Fibroblast of lung (primary cell): ENCODE measurements around the gene ADAP1. TPM values are rescaled to one million over a fixed set of nuclear protein-coding genes. Genes with fewer than 3 reads are reported as not detected.

Experiments
- DNase-seq, 2 donors: peaks; one replicate each; pipeline versions ENCODE4 v3.0.0 to v3.0.0-alpha.2; 2010; ENCODE audit warnings: low read depth in 2 of 2
- H2AFZ ChIP-seq: 2 replicates; pipeline ENCODE4 v1.5.1; 2012; ENCODE audit warnings: low read length, control low read depth, inconsistent platforms
- H3K27ac ChIP-seq: 2 replicates; pipeline ENCODE4 v1.5.1; 2011; ENCODE audit warnings: low read length, control low read depth; ENCODE audit not compliant: insufficient read depth
- H3K27me3 ChIP-seq: 2 replicates; pipeline ENCODE4 v1.5.1; 2011; ENCODE audit warnings: mild to moderate bottlenecking, low read length; ENCODE audit not compliant: control insufficient read depth, insufficient read depth
- H3K36me3 ChIP-seq: 2 replicates; pipeline ENCODE4 v1.5.1; 2011; ENCODE audit warnings: low read length; ENCODE audit not compliant: control insufficient read depth, insufficient read depth
- H3K4me1 ChIP-seq: 2 replicates; pipeline ENCODE4 v1.5.1; 2011; ENCODE audit warnings: low read length; ENCODE audit not compliant: control insufficient read depth, insufficient read depth; ENCODE audit errors: extremely low read depth
- H3K4me2 ChIP-seq: 2 replicates; pipeline ENCODE4 v1.5.1; 2011; ENCODE audit warnings: low read length, control low read depth; ENCODE audit not compliant: insufficient read depth; ENCODE audit errors: extremely low read depth
- H3K4me3 ChIP-seq, 4 experiments: fragments of 200-600 bp in 1 of 4; sonication (generic) in 1 of 4; replicated peaks in 1 of 4; 2 replicates each; pipeline ENCODE4 v1.5.1; 2011 to 2016; ENCODE audit warnings: low read length in 4 of 4, low read depth in 3 of 4, mild to moderate bottlenecking in 3 of 4, control low read depth in 2 of 4, inconsistent platforms in 1 of 4, mixed read lengths in 1 of 4; ENCODE audit not compliant: insufficient read depth in 1 of 4; ENCODE audit errors: control extremely low read depth in 1 of 4
- H3K79me2 ChIP-seq: 2 replicates; pipeline ENCODE4 v1.5.1; 2012; ENCODE audit warnings: mild to moderate bottlenecking, low read length, inconsistent platforms; ENCODE audit not compliant: control insufficient read depth, insufficient read depth
- H3K9ac ChIP-seq: 2 replicates; pipeline ENCODE4 v1.5.1; 2011; ENCODE audit warnings: mild to moderate bottlenecking, low read length, control low read depth; ENCODE audit not compliant: insufficient read depth
- H3K9me3 ChIP-seq: 2 replicates; pipeline ENCODE4 v1.5.1; 2012; ENCODE audit warnings: low read depth, low read length; ENCODE audit not compliant: control insufficient read depth, insufficient read depth
- H4K20me1 ChIP-seq: 2 replicates; pipeline ENCODE4 v1.5.1; 2011; ENCODE audit warnings: low read length; ENCODE audit not compliant: control insufficient read depth, insufficient read depth; ENCODE audit errors: extremely low read depth
- EZH2 ChIP-seq: IDR thresholded peaks from 2 replicates; pipeline ENCODE4 v1.5.1; 2012; ENCODE audit warnings: low read length, control low read depth, mild to moderate bottlenecking; ENCODE audit errors: missing control alignments
- polyA plus RNA-seq, 2 donors: library from polyadenylated mRNA; depleted of rRNA in 1 of 2; stranded (reverse) in 1 of 2; unstranded in 1 of 2; fragments of >200 nt; gene quantifications; 2 replicates each; pipeline ENCODE4 v1.2.1, GENCODE V29; 2011 to 2012; ENCODE audit warnings: missing spikeins in 1 of 2
- total RNA-seq: library from RNA; depleted of rRNA; stranded (reverse); fragments of >200 nt; gene quantifications from 2 replicates; pipeline ENCODE4 v1.2.1, GENCODE V29; 2014
- TF ChIP-seq, protein P1 (sequence below), 2 donors: IDR thresholded peaks in 1 of 2; conservative IDR thresholded peaks in 1 of 2; 1 replicate in 1 of 2; 2 replicates in 1 of 2; pipeline ENCODE4 v1.5.1; 2011 to 2012; ENCODE audit warnings: low read length in 2 of 2, control low read depth in 1 of 2, inconsistent platforms in 1 of 2, low read depth in 1 of 2, mild to moderate bottlenecking in 1 of 2

ADAP1 gene
- total and polyA plus RNA-seq, 2 donors (not counting 1 experiment from before 2014, with no cell fraction given), result 1.1 to 2.3 TPM

GRCh38 chr7:881441-882234, 72.8 kb downstream of the ADAP1 start:
- no peaks in the 10 kb centered on the region for H3K4me1 ChIP-seq
- H3K79me2 ChIP-seq, result peaks cover 84% of the 10 kb centered on the region
- no peaks in the 10 kb centered on the region for H3K27me3 ChIP-seq
- no peak overlapping the region for H3K27ac ChIP-seq
- no peaks in the 10 kb centered on the region for H4K20me1 ChIP-seq
- no peak overlapping the region for H3K4me2 ChIP-seq
- H3K4me3 ChIP-seq, result no peak overlapping the region
- no peak for TF ChIP-seq EZH2
- TF ChIP-seq, protein P1, sequence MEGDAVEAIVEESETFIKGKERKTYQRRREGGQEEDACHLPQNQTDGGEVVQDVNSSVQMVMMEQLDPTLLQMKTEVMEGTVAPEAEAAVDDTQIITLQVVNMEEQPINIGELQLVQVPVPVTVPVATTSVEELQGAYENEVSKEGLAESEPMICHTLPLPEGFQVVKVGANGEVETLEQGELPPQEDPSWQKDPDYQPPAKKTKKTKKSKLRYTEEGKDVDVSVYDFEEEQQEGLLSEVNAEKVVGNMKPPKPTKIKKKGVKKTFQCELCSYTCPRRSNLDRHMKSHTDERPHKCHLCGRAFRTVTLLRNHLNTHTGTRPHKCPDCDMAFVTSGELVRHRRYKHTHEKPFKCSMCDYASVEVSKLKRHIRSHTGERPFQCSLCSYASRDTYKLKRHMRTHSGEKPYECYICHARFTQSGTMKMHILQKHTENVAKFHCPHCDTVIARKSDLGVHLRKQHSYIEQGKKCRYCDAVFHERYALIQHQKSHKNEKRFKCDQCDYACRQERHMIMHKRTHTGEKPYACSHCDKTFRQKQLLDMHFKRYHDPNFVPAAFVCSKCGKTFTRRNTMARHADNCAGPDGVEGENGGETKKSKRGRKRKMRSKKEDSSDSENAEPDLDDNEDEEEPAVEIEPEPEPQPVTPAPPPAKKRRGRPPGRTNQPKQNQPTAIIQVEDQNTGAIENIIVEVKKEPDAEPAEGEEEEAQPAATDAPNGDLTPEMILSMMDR (conservative IDR thresholded peaks at IDR 0.05 in 1 of 2, IDR thresholded peaks at IDR 0.05 in 1 of 2; ENCODE audit: low read depth in 1 of 2, low read length in 2 of 2), result no peak
- no peak overlapping the region for H2AFZ ChIP-seq
- no peak for DNase-seq
- no peak overlapping the region for H3K9ac ChIP-seq
- H3K36me3 ChIP-seq, result peaks cover 7% of the 10 kb centered on the region
- H3K9me3 ChIP-seq, result no peaks in the 10 kb centered on the region

GRCh38 chr7:880450-880849, 74.0 kb downstream of the ADAP1 start:
- no peak for DNase-seq
- Histone ChIP-seq H3K9me3 (no peaks in the 10 kb centered on the region), H3K9ac (no peak overlapping the region), H3K4me3 (no peak overlapping the region), H2AFZ (no peak overlapping the region), H3K27ac (no peak overlapping the region), H3K36me3 (peaks cover 9% of the 10 kb centered on the region), H4K20me1 (no peaks in the 10 kb centered on the region), H3K27me3 (no peaks in the 10 kb centered on the region), H3K4me1 (no peaks in the 10 kb centered on the region), H3K79me2 (peaks cover 74% of the 10 kb centered on the region), H3K4me2 (no peak overlapping the region)
- TF ChIP-seq EZH2, result no peak
- TF ChIP-seq, protein P1 (conservative IDR thresholded peaks at IDR 0.05 in 1 of 2, IDR thresholded peaks at IDR 0.05 in 1 of 2; ENCODE audit: low read depth in 1 of 2, low read length in 2 of 2), result no peak

DNA sequence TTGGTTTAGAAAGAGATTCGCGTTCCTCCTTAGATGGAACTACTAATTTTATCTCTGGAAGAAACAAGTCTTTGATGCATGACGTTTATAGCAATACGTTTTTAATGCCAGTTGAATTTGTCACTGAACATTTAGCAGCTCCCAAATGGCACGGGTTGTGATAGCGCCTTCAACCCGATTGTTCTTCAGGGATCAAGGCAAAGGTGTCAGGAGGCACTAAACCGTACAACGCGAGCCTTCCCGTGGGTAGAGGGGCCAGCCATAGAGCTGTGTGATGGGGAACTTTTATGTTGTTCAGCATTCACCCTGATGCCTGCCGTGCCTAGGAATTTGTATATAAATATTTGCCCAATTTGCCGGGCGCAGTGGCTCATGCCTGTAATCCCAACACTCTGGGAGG, 74.8 kb downstream of the ADAP1 start:
- Histone ChIP-seq H3K27ac (no peak overlapping the region), H2AFZ (no peak overlapping the region), H3K27me3 (no peaks in the 10 kb centered on the region), H3K9me3 (no peaks in the 10 kb centered on the region), H3K36me3 (peaks cover 10% of the 10 kb centered on the region), H4K20me1 (no peaks in the 10 kb centered on the region), H3K9ac (no peak overlapping the region), H3K4me3 (no peak overlapping the region), H3K4me2 (no peak overlapping the region), H3K79me2 (peaks cover 67% of the 10 kb centered on the region), H3K4me1 (no peaks in the 10 kb centered on the region)
- no peak for DNase-seq
- TF ChIP-seq EZH2, result no peak
- TF ChIP-seq, protein P1 (conservative IDR thresholded peaks at IDR 0.05 in 1 of 2, IDR thresholded peaks at IDR 0.05 in 1 of 2; ENCODE audit: low read depth in 1 of 2, low read length in 2 of 2), result no peak
